GM21390 (cell line): ENCODE results near the gene NGRN.

Source experiments
- ATAC-seq: cut with Tn5 transposase; IDR thresholded peaks from one replicate; pipeline ENCODE4 v1.9.1; 2021; ENCODE audit not compliant: unreplicated experiment

Gene NGRN

GRCh38 chr15:90315278-90315982, 50.0 kb downstream of the NGRN start:
- no peak for ATAC-seq

- ATAC-seq = no peak
Observed at GRCh38 chr15:90316139-90316538, 50.7 kb downstream of the NGRN start.

DNA sequence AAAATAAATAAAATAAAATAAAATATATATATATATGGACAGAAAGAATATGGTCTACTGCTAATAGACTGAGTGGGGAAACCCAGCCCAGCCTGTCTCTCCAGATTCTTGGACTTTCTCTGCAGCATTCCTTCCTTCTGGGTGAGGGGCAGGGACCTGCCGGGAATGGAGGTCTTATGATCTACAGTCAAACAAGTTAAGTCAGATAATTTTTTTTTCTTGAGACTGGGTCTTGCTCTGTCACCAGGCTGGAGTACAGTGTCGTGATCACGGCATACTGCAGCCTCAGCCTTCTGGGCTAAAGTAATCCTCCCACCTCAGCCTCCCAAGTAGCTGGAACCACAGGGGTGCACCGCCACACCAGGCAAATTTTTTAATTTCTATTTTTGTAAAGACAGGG, 53.1 kb downstream of the NGRN start:
- no peak for ATAC-seq

DNA sequence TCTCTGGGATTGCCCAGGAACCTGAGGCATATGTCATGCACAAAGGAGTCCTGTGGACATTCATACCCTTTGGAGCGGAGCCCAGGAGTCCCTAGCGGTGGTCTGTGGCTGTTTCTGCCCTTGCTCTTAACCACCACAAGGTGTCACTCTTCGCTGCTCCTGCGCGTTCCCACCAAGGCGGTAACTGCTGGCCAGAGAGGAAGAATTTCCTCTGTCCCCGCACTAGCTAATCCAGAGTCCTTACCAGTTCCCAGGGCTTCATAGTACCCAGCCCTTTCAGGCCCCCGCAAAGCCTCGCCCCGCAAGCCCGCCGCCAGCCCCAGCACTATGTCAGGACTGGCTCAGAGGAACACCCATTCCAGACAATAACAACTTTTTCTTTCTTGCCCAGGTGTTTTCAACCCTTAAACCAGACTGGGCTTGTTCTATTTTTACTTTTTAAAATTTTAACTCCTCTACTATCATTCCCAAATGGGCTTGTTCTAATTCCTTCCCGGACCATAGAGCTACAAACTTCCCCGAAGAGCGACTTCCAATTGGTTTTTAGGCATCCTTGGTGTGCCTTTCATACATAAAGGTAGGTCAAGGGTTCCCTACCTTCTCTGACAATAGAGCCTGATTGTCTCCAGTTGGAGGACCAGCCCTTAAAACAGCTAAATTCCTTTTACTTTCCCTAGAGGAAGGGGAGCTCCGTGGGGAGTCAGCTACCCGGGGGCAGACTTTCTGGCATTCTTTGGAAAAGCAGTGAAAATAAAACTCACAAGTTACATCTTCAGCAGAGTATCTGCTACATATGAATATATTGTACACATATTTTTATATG, 54.8 kb downstream of the NGRN start:
- peak; percentile 90 for ATAC-seq

DNA sequence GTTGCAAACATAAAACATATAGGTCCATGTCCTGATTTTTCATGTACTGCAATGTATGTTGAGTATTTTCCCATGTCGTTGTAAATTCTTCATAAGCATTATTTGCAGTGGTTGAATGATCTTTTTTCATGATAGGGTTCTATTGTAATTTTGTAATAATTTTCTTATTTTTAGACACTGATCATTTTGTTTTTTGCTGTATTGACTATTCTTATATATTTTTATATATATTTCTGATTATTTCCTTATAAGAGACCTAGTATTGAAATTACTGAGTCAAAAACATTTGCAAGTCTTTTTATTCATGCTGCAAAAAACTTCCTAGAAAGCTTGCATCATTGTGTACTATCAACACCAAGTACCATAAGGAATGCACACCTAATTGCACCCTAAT, 55.4 kb downstream of the NGRN start:
- no peak for ATAC-seq
